GM18526 (cell line): Measurements from ENCODE around the gene CAPN11.
A peak's percentile ranks its signal among the peaks of the same experiment; 100 is the strongest.

Experiments
- POLR2A ChIP-seq: IDR thresholded peaks from 3 replicates; pipeline ENCODE4 v1.6.1; 2011; ENCODE audit not compliant: insufficient read length; ENCODE audit errors: extremely low read depth

CAPN11 gene

DNA sequence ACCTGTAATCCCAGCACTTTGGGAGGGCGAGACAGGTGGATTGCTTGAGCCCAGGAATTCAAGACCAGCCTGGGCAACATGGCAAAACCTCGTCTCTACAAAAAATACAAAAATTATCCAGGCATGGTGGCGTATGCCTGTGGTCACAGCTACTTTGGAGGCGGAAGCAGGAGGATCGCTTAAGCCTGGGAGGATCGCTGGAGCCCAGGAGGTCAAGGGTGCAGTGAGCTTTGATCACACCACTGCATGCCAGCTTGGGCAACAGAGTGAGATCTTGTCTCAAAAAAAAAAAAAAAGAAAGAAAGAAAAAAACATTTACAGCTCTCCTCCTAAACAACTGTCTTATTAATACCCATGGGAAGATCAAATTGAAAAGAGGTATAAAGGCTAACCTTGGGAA lies 49.3 kb downstream of the CAPN11 start:
- TF ChIP-seq POLR2A, result no peak

DNA sequence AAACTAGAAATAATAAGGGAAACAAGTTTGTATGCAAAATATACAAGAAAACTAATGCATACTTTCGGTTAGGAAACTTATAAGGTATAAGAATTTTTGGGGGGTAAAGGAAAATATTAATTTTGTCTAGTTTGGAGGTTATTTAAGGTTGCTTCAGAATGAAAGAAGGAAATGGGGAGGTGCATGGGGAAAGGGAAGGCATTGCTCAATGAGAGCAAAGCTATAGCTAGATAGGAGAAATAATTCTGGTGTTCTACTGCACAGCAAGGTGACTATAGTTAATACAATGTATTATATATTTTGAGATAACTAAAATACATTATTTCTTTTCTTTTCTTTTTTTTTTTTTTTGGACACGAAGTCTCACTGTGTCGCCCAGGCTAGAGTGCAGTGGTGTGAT lies 52.7 kb downstream of the CAPN11 start:
- TF ChIP-seq POLR2A, result no peak

DNA sequence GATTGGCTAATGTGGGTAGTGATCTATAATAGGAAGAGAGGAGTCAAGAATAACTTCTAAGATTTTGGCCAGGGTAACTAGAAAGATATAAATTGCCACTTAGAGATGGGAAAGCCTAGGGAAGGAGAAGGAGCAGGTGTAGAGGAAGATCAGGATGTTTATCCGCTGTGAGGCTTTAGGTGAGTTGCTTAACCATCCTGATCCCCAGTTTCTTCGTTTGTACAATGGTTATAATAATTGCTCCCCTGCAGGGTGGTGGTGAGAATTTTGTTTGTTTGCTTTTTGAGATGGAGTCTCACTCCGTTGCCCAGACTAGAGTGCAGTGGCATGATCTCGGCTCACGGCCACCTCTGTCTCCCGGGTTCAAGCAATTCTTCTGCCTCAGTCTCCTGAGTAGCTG lies 55.7 kb downstream of the CAPN11 start:
- no peak for TF ChIP-seq POLR2A

DNA sequence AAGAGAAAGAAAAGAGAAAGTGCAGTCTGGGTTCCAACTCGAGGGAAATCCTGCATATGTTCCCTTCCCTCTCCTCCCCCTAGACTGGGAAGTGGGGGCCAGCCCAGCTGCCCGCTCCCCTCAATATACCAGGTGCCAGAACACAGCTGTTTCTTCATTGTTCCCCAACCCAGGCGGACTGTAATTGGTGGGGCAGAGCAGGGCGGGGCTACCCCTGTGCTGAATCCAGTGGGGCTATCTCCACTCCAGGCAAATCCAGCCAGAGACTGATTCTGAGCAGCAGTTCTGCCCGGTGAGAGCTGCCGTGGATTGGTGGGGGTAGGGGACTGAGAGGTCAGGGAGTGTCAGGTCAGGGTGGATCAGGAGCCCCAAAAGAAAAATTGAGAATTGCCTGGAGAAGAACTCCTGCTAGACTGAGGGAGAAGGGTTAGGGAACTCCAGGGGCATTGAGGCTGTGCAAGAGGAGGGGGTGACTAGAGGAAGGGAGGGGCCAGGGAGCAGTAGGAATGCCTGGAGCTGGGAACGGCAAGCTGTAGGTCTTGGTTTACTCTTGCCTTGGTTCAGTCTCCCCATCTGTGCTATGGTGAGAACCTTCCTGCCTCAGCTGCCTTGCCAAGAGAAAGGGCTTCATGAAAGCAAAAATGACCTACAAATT lies 58.2 kb downstream of the CAPN11 start, which contains the start of gene MYMX:
TSS of gene MYMX (plus strand) at position 250 of the 655 bp plus-strand sequence. CDS start 546 bp downstream, outside the sequence.
- no peak for TF ChIP-seq POLR2A

DNA sequence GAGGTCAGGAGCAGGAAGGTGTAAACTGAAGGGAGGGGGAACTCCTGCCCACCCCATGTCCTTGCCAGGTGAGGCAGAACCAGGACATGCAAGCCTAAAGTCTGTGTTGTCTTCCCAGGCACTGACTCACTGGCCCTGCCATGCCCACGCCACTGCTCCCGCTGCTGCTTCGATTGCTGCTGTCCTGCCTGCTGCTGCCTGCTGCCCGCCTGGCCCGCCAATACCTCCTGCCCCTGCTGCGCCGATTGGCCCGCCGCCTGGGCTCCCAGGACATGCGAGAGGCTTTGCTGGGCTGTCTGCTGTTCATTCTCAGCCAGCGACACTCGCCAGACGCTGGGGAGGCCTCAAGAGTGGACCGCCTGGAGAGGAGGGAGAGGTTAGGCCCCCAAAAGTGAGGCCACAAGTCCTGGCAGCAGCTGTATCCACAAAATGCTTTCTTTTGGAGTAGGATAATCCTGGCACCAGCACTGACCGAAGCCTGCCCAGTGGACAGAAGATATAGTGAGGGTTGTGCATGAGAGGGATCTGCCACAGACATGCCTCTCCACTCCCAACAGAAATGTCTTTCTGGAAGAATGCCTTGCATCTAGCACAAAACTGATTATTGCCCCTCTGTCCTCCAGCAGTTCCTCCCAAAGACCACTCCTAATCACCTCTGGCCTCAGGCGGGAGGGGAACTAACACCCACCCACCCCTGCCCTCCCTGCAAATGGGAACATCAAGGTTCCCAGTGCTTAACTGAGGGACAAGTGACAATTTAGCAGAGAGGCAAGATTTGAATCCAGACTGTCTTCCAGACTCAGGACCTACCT lies 58.9 kb downstream of the CAPN11 start:
- no peak for TF ChIP-seq POLR2A

DNA sequence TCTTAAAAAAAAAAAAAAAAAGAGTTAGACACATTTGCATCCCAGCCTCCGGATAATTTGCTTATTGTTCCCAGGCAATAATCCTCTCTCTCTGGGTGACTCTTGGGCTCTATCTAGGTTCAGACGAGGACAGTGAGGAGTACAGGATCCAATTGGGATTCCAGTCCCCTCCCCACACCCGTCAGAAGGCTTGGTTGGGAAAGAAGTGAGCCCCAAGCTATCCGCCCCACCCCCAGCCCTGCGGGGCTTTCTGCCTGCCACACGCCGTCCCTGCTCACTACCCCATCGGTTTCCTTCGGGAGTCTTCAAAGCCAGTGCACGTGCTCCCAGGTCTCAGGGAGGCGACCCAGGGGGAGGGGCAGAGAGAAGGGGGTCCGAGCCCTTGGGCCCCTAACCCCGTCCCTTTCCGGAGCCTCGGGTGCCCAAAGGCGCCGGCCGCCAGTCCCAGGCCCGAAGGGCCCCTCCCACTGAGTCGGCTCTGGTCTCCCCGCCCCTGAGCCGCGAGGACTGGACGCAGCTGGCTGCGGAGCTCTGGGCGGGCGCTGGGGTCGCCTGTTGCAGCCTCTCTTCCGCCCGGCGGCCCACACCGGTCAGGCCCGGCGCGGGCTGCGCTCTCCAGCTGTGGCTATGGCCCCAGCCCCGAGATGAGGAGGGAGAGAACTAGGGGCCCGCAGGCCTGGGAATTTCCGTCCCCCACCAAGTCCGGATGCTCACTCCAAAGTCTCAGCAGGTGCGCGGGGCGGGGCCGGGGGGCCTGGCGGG lies 60.6 kb downstream of the CAPN11 start:
- peak; percentile 68 for TF ChIP-seq POLR2A

DNA sequence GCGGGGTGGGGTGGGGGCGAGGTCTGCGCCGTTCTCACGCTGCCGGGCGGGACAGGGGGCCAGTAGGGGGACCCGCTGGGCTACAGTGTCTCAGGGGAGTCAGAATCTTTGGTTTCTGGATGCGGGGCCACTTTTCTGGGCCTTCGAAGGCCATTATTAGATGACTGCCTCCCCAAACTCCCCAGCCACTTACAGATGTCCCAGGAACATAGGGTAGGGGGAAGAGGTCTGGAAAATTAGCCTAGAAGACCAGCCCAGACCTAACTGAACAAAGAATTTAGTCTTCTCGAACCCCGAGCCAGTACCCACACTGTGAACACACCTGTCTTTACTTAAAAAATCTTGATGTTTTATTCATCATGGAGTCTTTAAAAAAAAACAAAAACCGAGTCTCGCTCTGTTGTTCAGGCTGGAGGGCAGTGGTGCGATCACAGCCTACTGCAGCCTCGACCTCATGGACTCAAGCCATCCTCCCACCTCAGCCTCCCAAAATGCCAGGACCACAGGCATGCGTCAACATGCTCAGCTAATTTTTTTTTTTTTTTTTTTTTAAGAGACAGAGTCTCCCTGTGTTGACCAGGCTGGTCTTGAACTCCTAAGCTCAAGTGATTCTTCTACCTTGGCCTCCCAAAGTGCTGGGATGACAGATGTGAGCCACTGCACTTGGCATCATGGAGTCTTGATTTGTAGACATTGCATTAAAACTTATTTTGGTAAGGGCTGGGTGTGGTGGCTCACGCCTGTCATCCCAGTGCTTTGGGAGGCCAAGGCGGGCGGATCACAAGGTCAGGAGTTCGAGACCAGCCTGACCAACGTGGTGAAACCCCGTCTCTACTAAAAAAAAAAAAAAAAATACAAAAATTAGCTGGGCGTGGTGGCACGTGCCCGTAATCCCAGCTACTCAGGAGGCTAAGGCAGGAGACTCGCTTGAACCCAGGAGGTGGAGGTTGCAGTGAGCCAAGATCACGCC lies 61.5 kb downstream of the CAPN11 start:
- no peak for TF ChIP-seq POLR2A

DNA sequence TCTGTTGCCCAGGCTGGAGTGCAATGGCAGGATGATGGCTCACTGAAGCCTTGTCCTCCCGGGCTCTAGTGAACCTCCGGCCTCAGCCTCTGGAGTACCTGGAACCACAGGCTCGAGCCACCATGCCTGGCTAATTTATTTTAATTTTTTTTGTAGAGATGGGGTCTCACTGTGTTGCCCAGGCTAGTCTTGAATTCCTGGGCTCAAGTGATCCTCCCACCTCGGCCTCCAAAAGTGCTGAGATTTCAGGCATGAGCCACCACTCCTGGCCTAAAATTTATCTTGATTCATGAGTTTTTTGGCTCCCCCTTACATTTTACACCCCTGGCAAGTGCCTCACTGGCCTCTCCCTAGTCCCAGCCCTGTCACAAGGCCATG lies 62.3 kb downstream of the CAPN11 start:
- no peak for TF ChIP-seq POLR2A

DNA sequence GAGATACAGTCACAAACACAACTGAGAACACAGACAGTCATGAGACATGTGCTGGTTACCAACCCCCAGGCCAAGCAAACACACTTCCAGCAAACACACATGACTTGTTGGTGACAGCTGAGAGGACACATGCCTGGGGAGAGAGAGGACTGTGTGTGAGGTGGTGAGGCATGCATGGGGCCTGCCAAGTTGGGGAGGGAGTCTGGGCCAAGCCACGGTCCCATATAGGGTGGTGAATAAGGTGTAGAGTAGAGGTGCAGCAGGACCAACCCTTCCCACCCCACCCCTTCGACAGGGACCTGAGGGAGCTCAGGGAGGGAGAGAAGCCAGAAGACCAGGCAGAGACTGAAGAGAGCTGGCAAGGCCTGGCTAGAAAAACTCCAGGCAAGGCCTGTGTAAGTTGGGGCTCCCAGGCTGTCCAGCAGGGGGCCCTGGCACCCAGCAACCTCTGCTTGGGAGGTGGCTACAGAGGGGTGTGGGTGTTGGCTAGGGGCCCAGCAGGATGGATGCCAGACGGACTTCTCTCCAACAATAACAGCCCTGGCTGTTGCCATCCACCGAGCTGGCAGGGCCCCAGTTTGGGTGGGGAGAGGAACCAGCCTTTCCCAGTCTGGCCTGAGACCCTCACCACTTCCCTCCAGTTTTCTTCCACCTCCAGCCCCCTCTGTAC lies 62.8 kb downstream of the CAPN11 start:
- TF ChIP-seq POLR2A, result no peak

DNA sequence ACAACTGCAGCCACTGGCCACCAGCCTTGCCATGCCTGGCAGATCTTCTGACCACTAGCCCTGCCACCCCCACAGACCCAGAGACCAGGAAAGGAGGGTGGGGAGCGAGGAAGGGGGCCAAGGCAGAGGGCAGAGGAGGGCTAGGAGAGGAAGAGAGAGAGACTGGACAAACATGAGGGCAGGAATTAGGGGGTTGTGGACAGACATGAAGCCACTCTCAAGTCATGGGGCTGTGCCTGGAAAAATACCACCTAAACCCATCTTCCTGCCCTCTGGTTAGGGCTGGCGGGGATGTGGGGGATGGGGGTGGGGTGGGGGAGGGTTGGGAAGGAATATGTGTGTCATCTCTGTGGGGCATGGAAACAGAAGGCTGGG lies 63.3 kb downstream of the CAPN11 start:
- no peak for TF ChIP-seq POLR2A

DNA sequence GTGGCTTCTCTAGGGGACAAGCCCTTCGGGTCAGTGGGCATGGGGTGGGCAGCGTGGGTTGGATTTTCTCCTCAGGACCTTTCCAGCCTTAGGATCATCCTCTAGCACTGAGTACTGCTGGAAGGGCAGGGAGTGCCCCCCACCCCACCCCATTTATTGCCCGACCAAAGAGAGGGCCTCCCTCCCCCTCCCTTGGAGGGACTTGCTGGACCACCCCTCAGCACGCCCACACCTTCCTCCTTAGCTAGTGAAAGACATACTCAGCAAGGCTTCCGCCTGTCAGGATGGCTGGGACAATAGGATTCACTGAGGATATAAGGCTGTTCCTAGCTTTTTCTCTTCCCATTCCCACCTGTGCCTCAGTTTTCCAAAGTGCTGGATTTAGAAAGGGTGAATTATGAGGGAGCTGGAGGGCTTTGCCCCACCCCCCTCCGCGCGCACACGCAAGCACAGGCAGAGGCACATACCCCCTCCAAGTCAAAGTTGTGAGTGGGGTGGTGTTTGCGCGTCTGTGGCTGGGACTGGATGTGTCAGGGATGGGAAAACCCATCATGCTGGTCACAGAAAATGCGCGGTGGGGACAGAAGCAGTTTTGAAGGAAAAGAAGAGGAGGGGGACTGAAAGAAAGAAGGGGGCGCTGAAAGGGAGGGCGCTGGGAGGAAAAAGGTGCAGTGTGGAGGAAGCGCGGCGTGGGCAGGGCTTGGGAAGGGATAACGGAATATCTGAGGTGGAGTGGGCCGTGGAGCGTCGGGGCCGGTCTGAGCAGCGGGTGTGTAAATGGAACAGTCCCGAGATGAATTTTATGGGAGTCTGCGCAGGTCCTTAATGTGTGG lies 64.1 kb downstream of the CAPN11 start:
- TF ChIP-seq POLR2A, result no peak

DNA sequence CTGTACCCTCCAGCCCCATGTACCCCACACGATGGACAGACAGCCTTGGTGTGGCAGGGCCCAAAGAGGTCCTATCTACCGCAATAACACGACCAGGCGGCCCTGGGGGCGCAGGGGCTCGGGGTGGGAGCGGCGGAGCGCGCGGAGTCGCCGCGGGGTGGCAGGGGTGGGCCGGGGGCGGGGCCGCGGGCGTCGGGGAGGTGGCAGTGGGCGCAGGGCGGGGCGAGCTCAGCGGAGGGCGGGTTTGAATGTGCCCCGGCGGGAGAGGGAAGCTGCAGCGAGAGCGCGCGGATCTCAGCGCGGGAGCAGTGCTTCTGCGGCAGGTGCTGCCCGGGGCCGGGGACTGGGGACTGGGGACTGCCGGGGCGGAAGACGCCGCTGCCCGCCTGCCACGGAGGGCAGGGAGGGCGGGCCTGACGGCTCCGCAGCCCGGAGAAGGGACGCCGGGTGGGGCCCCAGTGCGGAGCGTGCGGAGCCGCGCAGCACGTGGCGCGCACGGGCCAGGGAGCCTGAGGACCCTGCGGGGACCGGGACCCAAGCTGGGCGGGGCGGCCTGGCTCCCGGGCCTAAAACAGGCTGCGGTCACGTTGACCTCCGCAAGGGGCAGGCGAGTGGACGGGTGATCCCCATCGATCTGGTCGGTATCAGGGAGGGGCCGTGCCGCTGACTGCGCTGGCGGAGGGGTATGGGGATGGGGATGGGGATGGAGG lies 64.9 kb downstream of the CAPN11 start, which contains the start of gene SLC29A1:
TSS of gene SLC29A1 (plus strand) at position 277 of the 710 bp plus-strand sequence. CDS start 3,719 bp downstream, outside the sequence.
- peak; percentile 78 for TF ChIP-seq POLR2A

DNA sequence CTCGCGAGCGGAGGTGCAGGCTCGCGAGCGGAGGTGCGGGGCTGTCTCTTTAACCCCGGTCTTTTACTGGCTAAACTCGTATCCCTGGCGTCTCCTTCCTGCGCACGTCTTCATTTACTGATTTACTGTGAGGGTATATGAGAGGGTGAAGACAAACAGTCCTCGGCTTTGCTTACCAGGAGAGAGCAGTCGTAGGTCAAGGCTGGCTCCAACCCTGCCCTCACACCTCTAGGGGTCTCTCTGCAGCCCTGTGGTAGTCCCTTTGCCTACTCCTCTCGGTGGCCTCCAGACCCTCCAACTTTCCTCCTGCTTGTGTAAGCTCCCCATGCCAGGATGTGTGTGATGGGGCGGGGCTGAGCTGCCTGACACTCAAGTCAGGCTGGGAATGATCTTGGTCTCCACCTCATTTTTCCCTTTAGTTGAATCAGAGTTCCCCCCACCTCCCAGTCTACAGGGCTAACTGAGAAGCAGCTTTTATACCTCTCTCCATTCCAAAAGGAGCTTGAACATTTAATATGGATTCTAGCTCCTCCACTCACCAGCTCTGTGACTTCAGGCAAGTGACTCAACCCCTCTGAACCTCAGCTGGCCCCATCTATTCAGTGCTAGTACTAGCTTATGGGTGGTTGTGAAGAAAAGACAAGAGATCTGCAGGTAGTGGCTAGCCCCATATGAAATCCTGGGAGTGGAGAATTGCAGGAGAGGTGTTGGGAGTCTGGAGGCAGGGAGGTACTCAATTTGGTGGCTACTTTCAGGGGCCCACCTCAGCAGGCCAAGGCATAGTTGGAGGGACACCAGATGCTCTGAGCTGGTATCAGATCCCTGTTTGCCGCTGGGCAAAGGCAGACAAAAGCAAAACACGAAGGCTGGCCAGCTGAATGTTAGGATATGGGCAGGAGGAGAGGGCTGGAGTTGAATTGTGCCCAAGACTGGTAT lies 65.7 kb downstream of the CAPN11 start:
- no peak for TF ChIP-seq POLR2A
